GM03348 (cell line): ENCODE results near the gene GBF1.

Experiments
- DNase-seq: peaks from one replicate; pipeline ENCODE4 v3.0.0; 2012; ENCODE audit warnings: low spot score

Gene GBF1

DNA sequence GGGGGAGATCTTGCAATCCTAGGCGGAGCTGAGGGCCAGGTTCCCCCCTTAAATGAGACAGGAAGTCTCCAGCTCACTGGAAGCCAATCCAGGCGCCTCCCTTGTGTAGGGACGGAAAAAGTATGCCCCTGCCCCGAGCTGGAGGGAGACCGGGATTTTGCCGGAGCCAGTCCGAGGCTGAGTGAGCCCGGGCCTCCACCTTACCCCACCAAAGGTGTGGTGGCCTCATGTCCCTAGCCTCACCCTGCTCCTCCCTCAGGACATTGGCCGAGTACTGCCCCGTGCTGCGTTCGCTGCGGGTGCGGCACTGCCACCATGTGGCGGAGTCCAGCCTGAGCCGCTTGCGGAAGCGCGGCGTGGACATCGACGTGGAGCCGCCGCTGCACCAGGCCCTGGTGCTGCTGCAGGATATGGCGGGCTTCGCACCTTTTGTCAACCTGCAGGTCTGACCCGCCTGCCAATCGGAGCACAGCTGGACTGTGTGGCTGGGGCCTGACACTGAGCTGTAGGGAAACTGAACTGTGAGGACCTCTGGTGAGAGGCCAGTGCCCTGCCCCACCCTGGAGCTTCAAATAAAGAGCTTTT is 177.3 kb downstream of the GBF1 start:
- peak; percentile 86 for DNase-seq

DNA sequence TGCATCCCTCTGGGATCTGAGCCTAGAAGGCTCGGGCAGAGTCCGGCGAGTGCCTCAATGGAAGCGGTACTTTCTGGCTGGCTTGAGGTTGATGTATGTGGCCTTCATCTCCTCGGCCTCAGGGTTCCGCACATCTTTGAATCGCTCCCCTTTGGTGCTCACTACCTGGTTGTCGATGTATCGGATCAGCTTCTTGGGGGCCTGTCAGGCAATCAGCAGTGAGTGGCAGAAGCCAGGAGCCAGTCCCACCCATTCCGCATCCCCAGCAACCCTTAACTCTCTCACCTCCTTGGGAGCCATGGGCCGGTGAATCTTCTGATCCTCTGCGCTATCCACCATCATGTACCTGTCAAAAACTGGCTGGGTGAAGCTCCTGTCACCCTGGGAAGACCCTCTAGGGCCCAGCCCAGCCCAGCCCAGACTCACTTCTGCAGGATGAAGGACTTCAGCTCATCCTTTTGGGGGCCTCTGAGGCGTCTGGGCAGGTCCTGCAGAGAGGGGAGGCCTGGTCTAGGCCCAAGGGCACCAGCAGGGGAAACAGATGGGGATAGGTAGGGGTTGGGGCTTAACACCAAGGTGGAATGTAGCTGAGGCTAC is 178.1 kb downstream of the GBF1 start:
- no peak for DNase-seq

DNA sequence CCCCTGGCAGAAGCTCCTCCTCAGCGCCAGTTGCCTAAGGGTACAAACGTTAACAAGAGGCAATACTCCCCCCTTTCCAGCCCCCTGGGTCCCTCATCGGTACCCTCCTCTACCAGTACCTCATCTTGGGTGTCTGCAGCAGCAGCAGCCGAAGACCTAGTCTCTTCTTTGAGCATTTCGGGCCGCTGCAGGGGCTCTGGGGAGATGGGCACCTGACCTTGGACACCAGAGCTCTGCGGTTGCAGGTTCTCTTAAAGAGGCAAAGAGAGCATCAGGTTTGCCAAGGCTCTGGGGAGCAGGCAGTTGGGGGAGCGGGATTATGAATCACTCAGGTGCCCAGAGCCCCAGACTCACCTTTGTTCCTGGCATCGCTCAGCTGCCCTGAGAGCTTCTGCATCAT is 178.8 kb downstream of the GBF1 start:
- DNase-seq, result no peak

DNA sequence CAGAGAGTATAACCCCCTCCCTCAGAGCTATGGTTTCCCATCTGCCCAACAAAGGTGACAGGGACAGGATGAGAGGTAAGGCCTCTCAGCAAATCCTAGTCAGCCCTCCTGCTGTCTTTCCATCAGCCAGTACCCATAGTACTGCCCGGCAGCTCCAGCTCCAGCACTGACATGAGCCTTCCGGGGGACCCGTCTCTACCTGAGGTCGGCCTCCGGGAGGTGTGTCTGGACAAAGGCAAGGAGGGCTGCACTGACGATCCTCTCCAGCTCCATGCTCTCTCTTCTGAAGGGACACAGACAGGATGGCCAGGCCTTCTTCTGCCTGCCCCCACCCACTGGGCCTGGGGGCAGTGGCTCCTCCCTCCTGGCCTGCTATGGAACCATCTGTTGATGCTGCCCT is 179.6 kb downstream of the GBF1 start:
- no peak for DNase-seq

DNA sequence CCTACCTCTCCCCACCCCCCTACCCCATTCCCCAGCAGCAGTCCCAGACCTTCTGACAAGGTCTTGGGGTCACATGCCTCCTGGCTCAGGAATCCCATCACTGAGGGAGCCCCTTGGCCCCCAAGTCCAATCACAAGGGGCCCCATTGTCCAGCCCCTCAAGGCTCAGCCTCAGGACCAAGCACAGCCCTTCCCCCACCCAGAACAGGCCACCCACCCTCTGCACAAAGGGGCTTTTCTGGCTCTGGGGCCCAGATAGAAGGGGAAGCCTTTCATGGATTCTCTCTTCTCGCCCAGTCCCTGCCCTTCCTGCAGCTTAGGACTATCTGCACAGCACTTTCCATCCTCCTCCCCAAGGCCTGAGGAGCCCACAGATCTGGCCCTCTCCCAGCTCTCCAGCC is 180.1 kb downstream of the GBF1 start:
- DNase-seq, result no peak

DNA sequence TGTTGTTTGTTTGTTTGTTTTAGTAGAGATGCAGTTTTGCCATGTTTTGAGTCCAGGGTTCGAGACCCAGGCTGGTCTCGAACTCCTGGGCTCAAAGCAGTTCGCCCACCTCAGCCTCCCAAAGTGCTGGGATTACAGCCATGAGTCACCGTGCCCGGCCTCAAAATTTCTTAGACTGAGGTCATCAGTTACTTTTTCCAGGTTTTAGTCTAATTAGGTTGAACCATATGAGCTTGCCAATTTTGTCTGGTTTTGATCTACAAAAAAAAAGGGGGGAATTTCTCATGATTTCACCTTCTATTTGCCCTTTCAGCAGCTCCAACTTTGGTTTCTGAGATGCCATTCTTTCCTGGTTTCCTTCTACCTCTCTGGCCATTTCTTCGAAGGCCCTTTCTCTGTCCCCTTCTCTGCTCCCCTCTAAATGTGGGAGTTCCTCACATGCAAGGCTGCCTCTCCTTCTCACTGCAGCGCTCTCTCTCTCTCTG is 181.5 kb downstream of the GBF1 start:
- no peak for DNase-seq

DNA sequence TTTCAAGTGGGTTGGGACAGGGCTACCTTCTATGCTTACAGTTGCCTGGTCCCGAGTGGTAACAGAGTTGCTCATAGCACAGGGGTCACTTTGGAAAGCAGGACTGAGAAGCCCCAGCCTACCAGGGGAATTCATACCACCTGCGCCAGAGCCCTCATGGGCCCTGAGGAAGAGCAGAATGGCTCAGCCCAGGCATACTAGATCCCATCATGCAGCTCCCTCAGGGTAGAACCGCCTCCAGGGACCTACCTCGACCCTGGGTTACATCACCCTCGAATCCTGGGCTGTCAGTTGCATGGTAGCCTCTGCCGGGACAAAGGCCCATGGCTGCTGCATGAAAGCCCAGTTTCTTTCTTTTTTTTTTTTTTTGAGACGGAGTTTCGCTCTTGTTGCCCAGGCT is 184.1 kb downstream of the GBF1 start:
- no peak for DNase-seq

DNA sequence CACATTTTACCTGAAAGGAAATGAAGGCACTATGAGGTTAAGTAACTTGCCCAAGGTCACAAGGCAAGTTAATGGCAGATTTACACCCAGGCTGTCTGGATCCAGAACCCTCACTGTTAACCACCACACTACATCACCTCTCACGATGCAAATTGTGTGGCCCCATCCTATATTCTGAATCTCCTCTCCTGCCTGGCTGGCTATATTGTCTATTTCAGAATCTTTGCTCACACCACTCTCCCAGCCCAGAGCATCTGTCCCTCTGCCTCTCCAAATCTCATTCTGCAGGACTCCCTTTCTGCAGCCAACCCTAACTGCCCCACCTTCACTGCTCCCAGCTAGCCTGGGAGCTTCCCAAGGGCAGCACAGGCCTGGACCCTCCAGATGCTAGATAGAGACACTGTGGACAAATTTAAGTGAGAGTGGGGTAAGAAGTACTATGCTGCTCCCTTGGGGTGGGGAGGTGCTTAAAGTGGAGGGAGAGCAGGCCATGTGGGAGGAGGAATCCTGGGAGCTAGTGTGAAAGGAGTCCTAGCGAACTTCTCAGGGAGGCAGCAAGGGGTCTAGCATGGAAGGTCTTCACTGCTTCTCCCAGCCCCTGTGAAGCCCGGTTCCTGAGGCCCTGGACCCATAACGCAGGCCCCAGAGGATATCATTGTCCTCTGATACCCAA is 186.3 kb downstream of the GBF1 start:
- peak; percentile 73 for DNase-seq
